Astrocyte (in vitro differentiated cells and primary cell): ENCODE data around the gene SLBP. TPM values are rescaled to one million over a fixed set of nuclear protein-coding genes. Genes with fewer than 3 reads are reported as not detected.

Source experiments
- DNase-seq: peaks from one replicate; pipeline ENCODE4 v3.0.0-alpha.2; 2010; ENCODE audit warnings: low read depth
- FAIRE-seq: peaks from 2 replicates; lab custom pipeline; 2011; peaks lifted over from hg19 to GRCh38; lab: Jason Lieb, UNC
- H2AFZ ChIP-seq: 2 replicates; pipeline ENCODE4 v1.6.0; 2012; ENCODE audit warnings: low read depth, low read length, inconsistent platforms
- H3K27ac ChIP-seq: 2 replicates; pipeline ENCODE4 v1.5.1; 2011; ENCODE audit warnings: low read depth, low read length, inconsistent platforms
- H3K27me3 ChIP-seq: 2 replicates; pipeline ENCODE4 v1.6.0; 2011; ENCODE audit warnings: low read length, inconsistent platforms; ENCODE audit not compliant: insufficient read depth
- H3K36me3 ChIP-seq: 2 replicates; pipeline ENCODE4 v1.5.1; 2011; ENCODE audit warnings: low read length, inconsistent platforms; ENCODE audit not compliant: insufficient read depth
- H3K4me1 ChIP-seq: 2 replicates; pipeline ENCODE4 v1.5.1; 2011; ENCODE audit warnings: low read length, inconsistent platforms; ENCODE audit not compliant: insufficient read depth
- H3K4me2 ChIP-seq: 2 replicates; pipeline ENCODE4 v1.6.0; 2012; ENCODE audit warnings: low read length, inconsistent platforms
- H3K4me3 ChIP-seq: 2 replicates; pipeline ENCODE4 v1.5.1; 2011; ENCODE audit warnings: low read depth, mild to moderate bottlenecking, low read length, inconsistent platforms; ENCODE audit not compliant: insufficient read depth
- H3K79me2 ChIP-seq: 2 replicates; pipeline ENCODE4 v1.6.0; 2012; ENCODE audit warnings: mild to moderate bottlenecking, low read length, inconsistent platforms; ENCODE audit not compliant: insufficient read depth
- H3K9ac ChIP-seq: 2 replicates; pipeline ENCODE4 v1.6.0; 2012; ENCODE audit warnings: mild to moderate bottlenecking, low read length, inconsistent platforms
- H3K9me3 ChIP-seq: 2 replicates; pipeline ENCODE4 v1.5.1; 2012; ENCODE audit warnings: low read depth, mild to moderate bottlenecking, low read length, inconsistent platforms; ENCODE audit not compliant: insufficient read depth
- H4K20me1 ChIP-seq: 2 replicates; pipeline ENCODE4 v1.6.0; 2012; ENCODE audit warnings: low read length, inconsistent platforms; ENCODE audit not compliant: insufficient read depth
- H3K27ac Mint-ChIP-seq: one replicate; pipeline ENCODE4 v1.8.0; 2021; ENCODE audit warnings: mild to moderate bottlenecking, mixed read lengths; ENCODE audit not compliant: unreplicated experiment
- H3K27me3 Mint-ChIP-seq: one replicate; pipeline ENCODE4 v1.8.0; 2021; ENCODE audit warnings: low read depth, mixed read lengths; ENCODE audit not compliant: unreplicated experiment
- H3K36me3 Mint-ChIP-seq: one replicate; pipeline ENCODE4 v1.8.0; 2021; ENCODE audit warnings: low read depth, mixed read lengths; ENCODE audit not compliant: unreplicated experiment
- H3K4me1 Mint-ChIP-seq: one replicate; pipeline ENCODE4 v1.8.0; 2021; ENCODE audit warnings: low read depth, mixed read lengths; ENCODE audit not compliant: unreplicated experiment
- H3K4me3 Mint-ChIP-seq: one replicate; pipeline ENCODE4 v1.8.0; 2021; ENCODE audit warnings: mild to moderate bottlenecking, moderate library complexity, mixed read lengths; ENCODE audit not compliant: unreplicated experiment
- H3K9me3 Mint-ChIP-seq: one replicate; pipeline ENCODE4 v1.8.0; 2021; ENCODE audit warnings: mild to moderate bottlenecking, mixed read lengths; ENCODE audit not compliant: unreplicated experiment
- EZH2 ChIP-seq: IDR thresholded peaks from 2 replicates; pipeline ENCODE4 v1.6.1; 2012; ENCODE audit warnings: mild to moderate bottlenecking, low read length, inconsistent platforms; ENCODE audit not compliant: insufficient read depth
- total RNA-seq: library from RNA; stranded (reverse); gene quantifications from 2 replicates; pipeline ENCODE4 v1.2.1, GENCODE V29; 2021
- TF ChIP-seq, protein P1 (sequence below): IDR thresholded peaks from 2 replicates; pipeline ENCODE4 v1.5.1; 2011; ENCODE audit warnings: low read depth, mild to moderate bottlenecking, inconsistent platforms, low read length, moderate library complexity; ENCODE audit not compliant: insufficient read depth

SLBP gene
- total RNA-seq, 1 donor from 2014 or later: 44.5 TPM

GRCh38 chr4:1752284-1753041 is 40.3 kb upstream of the SLBP start:
- no peaks in the 10 kb centered on the region for H4K20me1 ChIP-seq
- no peaks in the 10 kb centered on the region for H3K9me3 ChIP-seq
- no peak overlapping the region for H2AFZ ChIP-seq
- H3K27me3 ChIP-seq: no peaks in the 10 kb centered on the region
- Mint-ChIP-seq H3K27ac (no peak overlapping the region), H3K9me3 (no peaks in the 10 kb centered on the region), H3K4me3 (no peak overlapping the region), H3K36me3 (no peaks in the 10 kb centered on the region), H3K4me1 (no peaks in the 10 kb centered on the region), H3K27me3 (no peaks in the 10 kb centered on the region)
- no peaks in the 10 kb centered on the region for H3K36me3 ChIP-seq
- H3K4me3 ChIP-seq: no peak overlapping the region
- H3K79me2 ChIP-seq: no peaks in the 10 kb centered on the region
- TF ChIP-seq EZH2: no peak
- TF ChIP-seq, protein P1, sequence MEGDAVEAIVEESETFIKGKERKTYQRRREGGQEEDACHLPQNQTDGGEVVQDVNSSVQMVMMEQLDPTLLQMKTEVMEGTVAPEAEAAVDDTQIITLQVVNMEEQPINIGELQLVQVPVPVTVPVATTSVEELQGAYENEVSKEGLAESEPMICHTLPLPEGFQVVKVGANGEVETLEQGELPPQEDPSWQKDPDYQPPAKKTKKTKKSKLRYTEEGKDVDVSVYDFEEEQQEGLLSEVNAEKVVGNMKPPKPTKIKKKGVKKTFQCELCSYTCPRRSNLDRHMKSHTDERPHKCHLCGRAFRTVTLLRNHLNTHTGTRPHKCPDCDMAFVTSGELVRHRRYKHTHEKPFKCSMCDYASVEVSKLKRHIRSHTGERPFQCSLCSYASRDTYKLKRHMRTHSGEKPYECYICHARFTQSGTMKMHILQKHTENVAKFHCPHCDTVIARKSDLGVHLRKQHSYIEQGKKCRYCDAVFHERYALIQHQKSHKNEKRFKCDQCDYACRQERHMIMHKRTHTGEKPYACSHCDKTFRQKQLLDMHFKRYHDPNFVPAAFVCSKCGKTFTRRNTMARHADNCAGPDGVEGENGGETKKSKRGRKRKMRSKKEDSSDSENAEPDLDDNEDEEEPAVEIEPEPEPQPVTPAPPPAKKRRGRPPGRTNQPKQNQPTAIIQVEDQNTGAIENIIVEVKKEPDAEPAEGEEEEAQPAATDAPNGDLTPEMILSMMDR: no peak
- no peak overlapping the region for H3K4me2 ChIP-seq
- FAIRE-seq (no peak), DNase-seq (no peak)
- H3K9ac ChIP-seq: no peak overlapping the region
- no peak overlapping the region for H3K27ac ChIP-seq
- no peaks in the 10 kb centered on the region for H3K4me1 ChIP-seq

- H3K79me2 ChIP-seq: no peaks in the 10 kb centered on the region
- no peak for FAIRE-seq
- DNase-seq: no peak
- H3K36me3 ChIP-seq: no peaks in the 10 kb centered on the region
- H2AFZ ChIP-seq: no peak overlapping the region
- H3K4me2 ChIP-seq: no peak overlapping the region
- H3K4me3 ChIP-seq: no peak overlapping the region
- H3K27me3 ChIP-seq: no peaks in the 10 kb centered on the region
- no peaks in the 10 kb centered on the region for H4K20me1 ChIP-seq
- Mint-ChIP-seq H3K36me3 (no peaks in the 10 kb centered on the region), H3K4me1 (no peaks in the 10 kb centered on the region), H3K4me3 (no peak overlapping the region), H3K9me3 (no peaks in the 10 kb centered on the region), H3K27ac (no peak overlapping the region), H3K27me3 (no peaks in the 10 kb centered on the region)
- H3K9ac ChIP-seq: no peak overlapping the region
- H3K27ac ChIP-seq: no peak overlapping the region
- H3K9me3 ChIP-seq: no peaks in the 10 kb centered on the region
- H3K4me1 ChIP-seq: no peaks in the 10 kb centered on the region
- no peak for TF ChIP-seq EZH2
- TF ChIP-seq, protein P1: no peak
Observed at GRCh38 chr4:1751919-1752283, 39.8 kb upstream of the SLBP start.

- DNase-seq: no peak
- H4K20me1 ChIP-seq: no peaks in the 10 kb centered on the region
- no peak overlapping the region for H3K27ac ChIP-seq
- H3K27me3 ChIP-seq: no peaks in the 10 kb centered on the region
- Mint-ChIP-seq H3K36me3 (no peaks in the 10 kb centered on the region), H3K4me3 (no peak overlapping the region), H3K27ac (no peak overlapping the region), H3K9me3 (no peaks in the 10 kb centered on the region), H3K4me1 (no peaks in the 10 kb centered on the region), H3K27me3 (no peaks in the 10 kb centered on the region)
- H3K9ac ChIP-seq: no peak overlapping the region
- TF ChIP-seq, protein P1: no peak
- no peak for TF ChIP-seq EZH2
- FAIRE-seq: no peak
- no peak overlapping the region for H2AFZ ChIP-seq
- no peak overlapping the region for H3K4me3 ChIP-seq
- H3K4me1 ChIP-seq: no peaks in the 10 kb centered on the region
- H3K4me2 ChIP-seq: no peak overlapping the region
- no peaks in the 10 kb centered on the region for H3K9me3 ChIP-seq
- H3K79me2 ChIP-seq: no peaks in the 10 kb centered on the region
- H3K36me3 ChIP-seq: no peaks in the 10 kb centered on the region
Observed at GRCh38 chr4:1751155-1751918, 39.2 kb upstream of the SLBP start.
